Epidermal melanocyte (primary cell): Measurements from ENCODE around the gene CD300LD.

Source experiments
- DNase-seq: peaks from one replicate; pipeline ENCODE4 v3.0.0; 2011; ENCODE audit warnings: low spot score; ENCODE audit not compliant: insufficient read length

CD300LD gene

GRCh38 chr17:74607221-74607620, 15.1 kb upstream of the CD300LD start:
- no peak for DNase-seq

GRCh38 chr17:74606050-74606449, 14.0 kb upstream of the CD300LD start:
- no peak for DNase-seq

- no peak for DNase-seq
These were observed 13.3 kb upstream of the CD300LD start for GRCh38 chr17:74605361-74605760.

- no peak for DNase-seq
These were observed 12.7 kb upstream of the CD300LD start for GRCh38 chr17:74604761-74605160.

- DNase-seq = no peak
These were observed 12.1 kb upstream of the CD300LD start for GRCh38 chr17:74604200-74604599.

GRCh38 chr17:74603746-74604145, 11.7 kb upstream of the CD300LD start:
- no peak for DNase-seq

- no peak for DNase-seq
These were observed 11.1 kb upstream of the CD300LD start for GRCh38 chr17:74603037-74603635.

GRCh38 chr17:74601944-74602572, 10.0 kb upstream of the CD300LD start:
- no peak for DNase-seq

- DNase-seq = no peak
These were observed 7.4 kb upstream of the CD300LD start for GRCh38 chr17:74599448-74599939.

GRCh38 chr17:74599023-74599399, 6.9 kb upstream of the CD300LD start:
- no peak for DNase-seq

- DNase-seq = no peak
These were observed 6.4 kb upstream of the CD300LD start for GRCh38 chr17:74598346-74599022.

- DNase-seq = no peak
These were observed 5.1 kb upstream of the CD300LD start for GRCh38 chr17:74597069-74597790.

GRCh38 chr17:74595037-74595750, 3.1 kb upstream of the CD300LD start:
- no peak for DNase-seq

GRCh38 chr17:74591503-74591902, 580 bp downstream of the CD300LD start:
- no peak for DNase-seq

- no peak for DNase-seq
These were observed 6.4 kb downstream of the CD300LD start for GRCh38 chr17:74585711-74586110.

GRCh38 chr17:74584292-74585060, 7.6 kb downstream of the CD300LD start:
- DNase-seq = no peak

- DNase-seq = no peak
These were observed 9.4 kb downstream of the CD300LD start for GRCh38 chr17:74582633-74583032.

- DNase-seq = no peak
These were observed 12.2 kb downstream of the CD300LD start for GRCh38 chr17:74579900-74580299.

- no peak for DNase-seq
These were observed 13.1 kb downstream of the CD300LD start for GRCh38 chr17:74578979-74579378.

- DNase-seq = no peak
These were observed 17.5 kb downstream of the CD300LD start for GRCh38 chr17:74574489-74575142.
